Measurements from ENCODE around the gene PPM1F.
A peak's percentile ranks its signal among the peaks of the same experiment; 100 is the strongest.
"Not testable (repeated sequence)": the region's sequence is repeated elsewhere in the genome, so short reads cannot be mapped to it uniquely, and the experiment has no call there.

Gene PPM1F

DNA sequence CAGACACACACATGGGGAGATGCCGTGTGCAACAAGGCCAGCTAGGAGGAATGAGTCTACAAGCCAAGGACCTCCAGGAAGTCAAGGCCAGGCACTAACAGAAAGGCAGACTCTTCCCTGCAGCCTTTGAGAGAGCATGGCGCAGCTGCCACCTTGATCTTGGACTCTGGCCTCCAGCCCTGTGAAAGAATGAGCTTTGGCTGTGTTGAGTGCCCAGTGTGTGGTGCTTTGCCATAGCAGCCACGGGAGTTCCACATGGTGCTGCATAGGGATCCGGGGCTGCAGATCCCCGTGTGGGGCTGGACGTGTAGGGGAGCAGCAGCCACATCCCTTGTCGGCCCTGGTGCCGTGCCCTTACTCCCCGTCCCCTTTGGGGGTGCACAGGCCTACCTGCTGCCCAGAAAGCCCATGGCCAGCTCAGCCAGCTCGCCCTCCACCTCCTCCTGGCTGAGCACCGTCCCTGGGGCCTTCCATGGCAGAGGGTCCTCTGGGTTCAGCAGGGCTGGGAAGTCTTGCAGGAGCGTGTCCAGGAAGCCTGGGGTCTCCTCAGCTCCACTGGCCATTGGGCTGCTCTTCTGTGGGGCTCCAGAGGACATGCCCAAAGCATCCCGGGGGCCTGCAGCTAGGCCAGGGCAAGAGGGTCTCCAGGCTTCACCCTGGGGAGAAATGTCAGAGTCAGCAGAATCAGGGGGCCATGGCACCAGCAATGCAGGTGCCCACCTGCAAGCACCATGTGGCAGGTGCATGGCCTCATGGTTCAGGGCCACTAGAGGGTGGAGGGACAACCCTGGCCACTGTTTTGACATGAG, 7.0 kb downstream of the PPM1F start:
- no peak for DNase-seq (ENCODE audit: low read depth)
- TF ChIP-seq CTCF (IDR thresholded peaks at IDR 0.05; ENCODE audit: insufficient read depth, low read depth, low read length, missing control alignments): no peak
- no peak overlapping the region for H3K4me3 ChIP-seq (ENCODE audit: low read length)

DNA sequence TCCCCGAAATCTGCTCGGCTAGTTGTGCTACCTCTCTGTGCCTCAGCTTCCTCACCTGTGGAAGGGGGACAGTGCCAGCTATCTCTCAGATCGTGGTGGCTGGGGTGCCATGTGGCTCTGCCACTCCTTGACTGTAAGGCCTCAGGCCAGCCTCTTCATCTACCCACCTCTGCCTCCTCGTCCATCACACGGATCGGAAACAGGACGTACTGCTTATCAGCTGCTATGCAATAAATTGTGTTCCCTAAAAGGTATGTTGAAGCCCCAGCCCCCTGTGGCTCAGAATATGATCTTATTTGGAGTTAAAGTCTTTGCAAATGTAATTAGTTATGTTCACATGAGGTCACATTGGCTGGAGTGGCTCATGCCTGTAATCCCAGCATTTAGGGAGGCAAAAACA, 7.8 kb downstream of the PPM1F start:
- H3K4me3 ChIP-seq (ENCODE audit: low read length): no peak overlapping the region
- no peak for TF ChIP-seq CTCF (IDR thresholded peaks at IDR 0.05; ENCODE audit: insufficient read depth, low read depth, low read length, missing control alignments)
- DNase-seq (ENCODE audit: low read depth): no peak

GRCh38 chr22:21943571-21944448, 8.8 kb downstream of the PPM1F start:
- TF ChIP-seq CTCF (IDR thresholded peaks at IDR 0.05; ENCODE audit: insufficient read depth, low read depth, low read length, missing control alignments): no peak

GRCh38 chr22:21942407-21943343, 10.0 kb downstream of the PPM1F start:
- no peak overlapping the region for H3K4me3 ChIP-seq (ENCODE audit: low read length)
- DNase-seq (ENCODE audit: low read depth): peak; percentile 87
- TF ChIP-seq CTCF (IDR thresholded peaks at IDR 0.05; ENCODE audit: insufficient read depth, low read depth, low read length, missing control alignments): no peak

More at GRCh38 chr22:21943571-21944448, 8.8 kb downstream of the PPM1F start:
- DNase-seq (ENCODE audit: low read depth): no peak
- no peak overlapping the region for H3K4me3 ChIP-seq (ENCODE audit: low read length)

- no peak for TF ChIP-seq CTCF (IDR thresholded peaks at IDR 0.05; ENCODE audit: insufficient read depth, low read depth, low read length, missing control alignments)
- no peak for DNase-seq (ENCODE audit: low read depth)
- H3K4me3 ChIP-seq (ENCODE audit: low read length): no peak overlapping the region
These were observed 10.7 kb downstream of the PPM1F start for GRCh38 chr22:21941921-21942320.

DNA sequence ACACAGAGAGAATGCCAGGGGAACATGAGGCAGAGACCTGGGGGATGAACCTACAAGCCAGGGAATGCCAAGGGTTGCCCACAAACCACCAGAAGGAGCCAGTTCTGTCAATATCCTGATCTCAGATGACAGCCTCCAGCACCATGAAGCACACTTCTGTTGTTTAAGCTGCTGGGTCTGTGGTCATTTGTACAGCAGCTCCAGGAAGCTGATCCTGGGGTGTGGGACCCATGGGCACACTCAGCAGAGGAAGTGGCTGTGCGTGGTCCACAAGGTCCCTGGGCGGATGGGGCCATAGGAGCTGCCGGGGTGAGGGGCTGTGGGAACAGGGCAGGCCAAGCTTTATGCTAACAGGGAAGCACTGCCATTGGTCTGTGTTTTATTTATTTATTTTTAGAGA, 12.1 kb downstream of the PPM1F start:
- DNase-seq (ENCODE audit: low read depth): no peak
- no peak for TF ChIP-seq CTCF (IDR thresholded peaks at IDR 0.05; ENCODE audit: insufficient read depth, low read depth, low read length, missing control alignments)
- no peak overlapping the region for H3K4me3 ChIP-seq (ENCODE audit: low read length)

GRCh38 chr22:21939935-21940334, 12.7 kb downstream of the PPM1F start:
- not testable (repeated sequence) for DNase-seq (ENCODE audit: low read depth)

More at GRCh38 chr22:21939935-21940334, 12.7 kb downstream of the PPM1F start:
- H3K4me3 ChIP-seq (ENCODE audit: low read length): not testable (repeated sequence)

Measured in epithelial cell of esophagus (primary cell).